H1 (cell line): Measurements from ENCODE around the gene EPB41L3. TPM values are rescaled to one million over a fixed set of nuclear protein-coding genes. Genes with fewer than 3 reads are reported as not detected.

Experiments
- CTCF ChIA-PET: fragments of 300-600 bp; sonication (Branson Sonifier 250); formaldehyde crosslinking; loops from one replicate; lab custom pipeline; 2021; ENCODE audit not compliant: partially characterized antibody; lab: Charles Lee
- POLR2A ChIA-PET: fragments of 300-600 bp; sonication (Branson Sonifier 250); formaldehyde crosslinking; loops from one replicate; lab custom pipeline; 2021; ENCODE audit warnings: inconsistent platforms; ENCODE audit not compliant: partially characterized antibody; lab: Charles Lee
- DNase-seq, 2 experiments: peaks; one replicate each; pipeline versions ENCODE4 v3.0.0 to v3.0.0-alpha.2; 2010 to 2022; ENCODE audit warnings: low spot score in 2 of 2, low read depth in 1 of 2, mixed read lengths in 1 of 2
- FAIRE-seq: peaks from 2 replicates; lab custom pipeline; 2011; peaks lifted over from hg19 to GRCh38; lab: Jason Lieb, UNC
- H2AFZ ChIP-seq: 2 replicates; pipeline ENCODE4 v1.8.1; 2012; ENCODE audit warnings: low read length, inconsistent platforms
- H2AK5ac ChIP-seq: 2 replicates; pipeline ENCODE4 v1.6.1; 2013; ENCODE audit warnings: low read depth, low read length
- H2BK120ac ChIP-seq: replicated peaks from 2 replicates; pipeline ENCODE3; 2013; ENCODE audit warnings: low read depth, low read length, inconsistent platforms
- H2BK12ac ChIP-seq: 2 replicates; pipeline ENCODE4 v1.6.1; 2013; ENCODE audit warnings: low read depth, low read length
- H2BK15ac ChIP-seq: 2 replicates; pipeline ENCODE4 v1.6.1; 2013; ENCODE audit warnings: low read length
- H2BK20ac ChIP-seq: 2 replicates; pipeline ENCODE4 v1.6.1; 2013; ENCODE audit warnings: low read length
- H2BK5ac ChIP-seq: 2 replicates; pipeline ENCODE4 v1.6.1; 2013; ENCODE audit warnings: low read depth, low read length
- H3K14ac ChIP-seq: 2 replicates; pipeline ENCODE4 v1.6.1; 2013; ENCODE audit warnings: inconsistent platforms; ENCODE audit not compliant: insufficient read length
- H3K18ac ChIP-seq: 2 replicates; pipeline ENCODE4 v1.6.1; 2013; ENCODE audit warnings: low read length; ENCODE audit errors: extremely low read depth
- H3K23ac ChIP-seq: 2 replicates; pipeline ENCODE4 v1.6.1; 2013; ENCODE audit warnings: inconsistent platforms; ENCODE audit not compliant: insufficient read length
- H3K23me2 ChIP-seq: 2 replicates; pipeline ENCODE4 v1.6.1; 2013; ENCODE audit warnings: low read depth, low read length
- H3K27ac ChIP-seq: 2 replicates; pipeline ENCODE4 v1.6.1; 2011; ENCODE audit warnings: low read depth, low read length, inconsistent platforms
- H3K27me3 ChIP-seq, 4 experiments: replicated peaks in 1 of 4; 1 replicate in 1 of 4; 2 replicates in 3 of 4; pipeline versions ENCODE4 v1.6.1 to v1.8.1; 2011 to 2013; ENCODE audit warnings: low read length in 3 of 4, mild to moderate bottlenecking in 3 of 4, inconsistent platforms in 2 of 4, mixed read lengths in 2 of 4, moderate library complexity in 1 of 4; ENCODE audit not compliant: control insufficient read depth in 3 of 4, insufficient read depth in 3 of 4; ENCODE audit errors: extremely low read depth in 1 of 4
- H3K36me3 ChIP-seq, 4 experiments: 2 replicates each; pipeline versions ENCODE4 v1.6.1 to v1.8.1; 2011 to 2013; ENCODE audit warnings: mild to moderate bottlenecking in 4 of 4, low read length in 3 of 4, moderate library complexity in 2 of 4, control low read depth in 1 of 4, inconsistent platforms in 1 of 4; ENCODE audit not compliant: insufficient read depth in 4 of 4, control insufficient read depth in 2 of 4
- H3K4ac ChIP-seq: replicated peaks from 2 replicates; pipeline ENCODE3; 2013; ENCODE audit warnings: low read length, low read depth, mixed read lengths, inconsistent platforms; ENCODE audit not compliant: insufficient read length
- H3K4me1 ChIP-seq, 4 experiments: replicated peaks in 1 of 4; 1 replicate in 1 of 4; 2 replicates in 3 of 4; pipeline versions ENCODE4 v1.6.1 to v1.8.1; 2011 to 2013; ENCODE audit warnings: low read length in 3 of 4, inconsistent platforms in 2 of 4, mixed read lengths in 1 of 4; ENCODE audit not compliant: insufficient read depth in 4 of 4, control insufficient read depth in 3 of 4
- H3K4me2 ChIP-seq, 2 experiments: 2 replicates each; pipeline versions ENCODE4 v1.6.1 to v1.8.1; 2011 to 2013; ENCODE audit warnings: low read depth in 2 of 2, low read length in 2 of 2, control low read depth in 1 of 2, inconsistent platforms in 1 of 2, mild to moderate bottlenecking in 1 of 2; ENCODE audit not compliant: insufficient read depth in 1 of 2
- H3K4me3 ChIP-seq, 4 experiments: fragments of 200-600, 300-600 bp in 1 of 4; sonication (generic), shearing (Covaris generic), sonication (Bioruptor Twin) in 1 of 4; 2 replicates each; pipeline versions ENCODE4 v1.5.1 to v1.8.1; 2011 to 2016; ENCODE audit warnings: low read length in 4 of 4, low read depth in 3 of 4, control low read depth in 2 of 4, inconsistent platforms in 2 of 4, mild to moderate bottlenecking in 2 of 4, mixed read lengths in 1 of 4, moderate library complexity in 1 of 4; ENCODE audit not compliant: insufficient read depth in 2 of 4; ENCODE audit errors: extremely low read depth in 1 of 4
- H3K56ac ChIP-seq: replicated peaks from 2 replicates; pipeline ENCODE3; 2013; ENCODE audit warnings: low read depth, mild to moderate bottlenecking, mixed read lengths, low read length, inconsistent platforms; ENCODE audit not compliant: insufficient read length
- H3K79me1 ChIP-seq: 2 replicates; pipeline ENCODE4 v1.6.1; 2013; ENCODE audit warnings: low read depth, low read length, control low read depth
- H3K79me2 ChIP-seq, 2 experiments: 2 replicates each; pipeline versions ENCODE4 v1.6.1 to v1.8.1; 2012 to 2013; ENCODE audit warnings: low read length in 2 of 2, mild to moderate bottlenecking in 2 of 2, inconsistent platforms in 1 of 2; ENCODE audit not compliant: insufficient read depth in 2 of 2, control insufficient read depth in 1 of 2
- H3K9ac ChIP-seq, 4 experiments: replicated peaks in 1 of 4; 1 replicate in 1 of 4; 2 replicates in 3 of 4; pipeline versions ENCODE4 v1.6.1 to v1.8.1; 2011 to 2013; ENCODE audit warnings: low read depth in 3 of 4, low read length in 3 of 4, control low read depth in 2 of 4, mild to moderate bottlenecking in 2 of 4, moderate library complexity in 2 of 4, inconsistent platforms in 1 of 4; ENCODE audit errors: extremely low read depth in 1 of 4
- H3K9me3 ChIP-seq, 2 experiments: 2 replicates each; pipeline versions ENCODE4 v1.6.1 to v1.8.1; 2012 to 2013; ENCODE audit warnings: mild to moderate bottlenecking in 2 of 2, moderate library complexity in 2 of 2, control low read depth in 1 of 2, inconsistent platforms in 1 of 2, low read depth in 1 of 2, low read length in 1 of 2, mixed read lengths in 1 of 2; ENCODE audit not compliant: insufficient read depth in 2 of 2
- H4K20me1 ChIP-seq, 2 experiments: replicated peaks in 1 of 2; 2 replicates each; pipeline versions ENCODE3 to v1.8.1; 2011 to 2013; ENCODE audit warnings: inconsistent platforms in 2 of 2, low read length in 2 of 2, mild to moderate bottlenecking in 1 of 2; ENCODE audit not compliant: insufficient read depth in 2 of 2, control insufficient read depth in 1 of 2
- H4K5ac ChIP-seq: 2 replicates; pipeline ENCODE4 v1.6.1; 2013; ENCODE audit warnings: low read length, low read depth, mixed read lengths, inconsistent platforms; ENCODE audit not compliant: insufficient read length
- H4K8ac ChIP-seq: 2 replicates; pipeline ENCODE4 v1.8.0; 2013; ENCODE audit warnings: mild to moderate bottlenecking, moderate library complexity, low read length, inconsistent platforms; ENCODE audit not compliant: insufficient read depth; ENCODE audit errors: extremely low read depth
- H4K91ac ChIP-seq: replicated peaks from 2 replicates; pipeline ENCODE3; 2013; ENCODE audit warnings: low read length, mixed read lengths, inconsistent platforms; ENCODE audit not compliant: insufficient read length
- CEBPB ChIP-seq: IDR thresholded peaks from 2 replicates; pipeline ENCODE4 v1.6.1; 2012; ENCODE audit warnings: low read depth, low read length
- SP2 ChIP-seq: IDR thresholded peaks from 2 replicates; pipeline ENCODE4 v1.6.1; 2012; ENCODE audit warnings: mild to moderate bottlenecking, low read length, inconsistent platforms
- WGBS, 2 experiments: shearing (Covaris generic) in 1 of 2; methylation state at CpG; one replicate each; pipeline versions ENCODE4 v1.1.6 to v1.1.7; 2013 to 2015; ENCODE audit warnings: low lambda C conversion rate in 2 of 2, mixed read lengths in 2 of 2, inconsistent platforms in 1 of 2, low coverage in 1 of 2, missing lambda C conversion rate in 1 of 2; ENCODE audit not compliant: insufficient replicate concordance in 2 of 2, insufficient coverage in 1 of 2, insufficient read length in 1 of 2; ENCODE audit errors: extremely low coverage in 1 of 2, missing lambda C conversion rate in 1 of 2; 5-methylcytosine and 5-hydroxymethylcytosine counted together
- polyA plus RNA-seq, 7 experiments: library from polyadenylated mRNA; depleted of rRNA in 3 of 7; stranded (reverse) in 5 of 7; unstranded in 2 of 7; fragments of >200 nt in 5 of 7; fragments of 200-250 nt in 2 of 7; gene quantifications; 1 replicate in 5 of 7; 2 replicates in 1 of 7; 4 replicates in 1 of 7; pipeline versions ENCODE4 v1.2.1 to v1.2.3, GENCODE V29; 2011 to 2013; ENCODE audit warnings: missing spikeins in 2 of 7, mixed read lengths in 2 of 7
- total RNA-seq: library from RNA; stranded (reverse); fragmentation: NEBNext Ultra II Directional; extraction: Animal tissue kit (Norgen Biotek cat#: 25700); gene quantifications from 2 replicates; pipeline ENCODE4 v1.2.1, GENCODE V29; 2021

The EPB41L3 gene
- total and polyA plus RNA-seq, 2 of the 8 experiments (the other 6 are each of a cell fraction or from before 2014, with no cell fraction given), result 7.9 to 16.1 TPM

GRCh38 chr18:5439986-5440696, 103.7 kb downstream of the EPB41L3 start:
- Histone ChIP-seq H3K23ac (no peak overlapping the region), H3K4me3 (no peak overlapping the region), H3K79me2 (no peaks in the 10 kb centered on the region), H4K91ac (no peak overlapping the region), H3K36me3 (no peaks in the 10 kb centered on the region), H4K20me1 (no peaks in the 10 kb centered on the region), H4K8ac (no peak overlapping the region), H3K14ac (no peak overlapping the region), H2BK12ac (no peak overlapping the region), H2AFZ (no peak overlapping the region), H3K4me1 (no peaks in the 10 kb centered on the region), H3K4ac (no peak overlapping the region), H3K23me2 (no peaks in the 10 kb centered on the region), H2BK15ac (no peak overlapping the region), H3K4me2 (no peak overlapping the region), H2BK20ac (no peak overlapping the region), H3K9me3 (no peaks in the 10 kb centered on the region), H3K18ac (no peak overlapping the region), H3K79me1 (no peaks in the 10 kb centered on the region), H4K5ac (no peak overlapping the region), H3K27me3 (no peaks in the 10 kb centered on the region), H2AK5ac (no peak overlapping the region), H3K27ac (no peak overlapping the region), H3K56ac (no peak overlapping the region), H3K9ac (no peak overlapping the region), H2BK5ac (no peak overlapping the region), H2BK120ac (no peak overlapping the region)
- WGBS, 2 experiments, result 95% methylated on average over 3 of the region's 3 CpGs; no CpG with 5 or more reads in 1 of the 2 experiments
- TF ChIP-seq CEBPB (peak; percentile 22; the same call in 1 of the 2 replicates), SP2 (no peak)
- FAIRE-seq (no peak), DNase-seq (no peak)
- ChIA-PET CTCF (no interaction called here), POLR2A (no interaction called here)
